SK-MEL-5 (cell line): Measurements from ENCODE around the gene FAM177A1. TPM values are rescaled to one million over a fixed set of nuclear protein-coding genes. Genes with fewer than 3 reads are reported as not detected.
A peak's percentile ranks its signal among the peaks of the same experiment; 100 is the strongest.
"Not testable (repeated sequence)": the region's sequence is repeated elsewhere in the genome, so short reads cannot be mapped to it uniquely, and the experiment has no call there.

Experiments used
- DNase-seq: peaks from one replicate; pipeline ENCODE4 v3.0.0-alpha.2; 2016; ENCODE audit warnings: low read depth, low spot score
- in situ Hi-C: cut with HindIII; loops from 2 replicates; pipeline ENCODE4 v1.10.0; 2016; ENCODE audit warnings: low sequenced_read_pairs, high pct_unique_total_duplicates, low pct_unique_long_range_greater_than_20kb
- total RNA-seq: library from RNA; depleted of rRNA; stranded (reverse); fragments of >200 nt; shearing (Covaris generic); gene quantifications from 2 replicates; pipeline ENCODE4 v1.2.3, GENCODE V29; 2014

The FAM177A1 gene
- total RNA-seq, 1 experiment from 2014 or later = 34.8 TPM

DNA sequence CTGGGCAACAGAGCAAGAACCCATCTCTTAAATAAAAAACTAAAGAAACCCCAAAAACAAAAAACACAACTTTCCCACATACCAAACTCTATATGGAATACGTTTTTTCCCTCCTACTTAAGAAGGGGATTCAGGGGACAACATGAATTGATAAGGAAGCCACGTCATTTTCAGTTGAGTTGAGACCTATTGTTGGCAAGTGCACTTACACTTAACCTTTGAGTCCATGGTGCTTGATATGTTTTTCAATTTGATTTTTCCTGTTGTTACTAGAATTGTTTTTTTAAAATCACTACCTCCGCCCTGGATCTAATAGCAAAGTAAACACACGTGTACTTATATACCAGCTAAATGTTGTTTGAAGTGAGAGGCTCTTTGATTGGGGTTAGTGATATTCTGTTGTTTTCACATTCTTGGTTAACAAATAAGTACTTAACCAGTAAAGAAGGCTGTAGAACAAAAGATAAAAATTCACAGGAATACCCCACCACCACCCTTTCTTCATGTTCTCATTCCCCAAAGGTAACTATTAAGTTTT, 2.0 kb downstream of the FAM177A1 start:
- DNase-seq = no peak
- in situ Hi-C loops = no loop called here

- DNase-seq = peak; percentile 22
- in situ Hi-C loops = no loop called here
Measured at GRCh38 chr14:35050652-35051051, 4.6 kb downstream of the FAM177A1 start.

GRCh38 chr14:35051796-35052195, 5.7 kb downstream of the FAM177A1 start:
- in situ Hi-C loops = no loop called here
- peak; percentile 37 for DNase-seq

- no peak for DNase-seq
- in situ Hi-C loops = no loop called here
Measured at GRCh38 chr14:35052637-35053036, 6.6 kb downstream of the FAM177A1 start.

DNA sequence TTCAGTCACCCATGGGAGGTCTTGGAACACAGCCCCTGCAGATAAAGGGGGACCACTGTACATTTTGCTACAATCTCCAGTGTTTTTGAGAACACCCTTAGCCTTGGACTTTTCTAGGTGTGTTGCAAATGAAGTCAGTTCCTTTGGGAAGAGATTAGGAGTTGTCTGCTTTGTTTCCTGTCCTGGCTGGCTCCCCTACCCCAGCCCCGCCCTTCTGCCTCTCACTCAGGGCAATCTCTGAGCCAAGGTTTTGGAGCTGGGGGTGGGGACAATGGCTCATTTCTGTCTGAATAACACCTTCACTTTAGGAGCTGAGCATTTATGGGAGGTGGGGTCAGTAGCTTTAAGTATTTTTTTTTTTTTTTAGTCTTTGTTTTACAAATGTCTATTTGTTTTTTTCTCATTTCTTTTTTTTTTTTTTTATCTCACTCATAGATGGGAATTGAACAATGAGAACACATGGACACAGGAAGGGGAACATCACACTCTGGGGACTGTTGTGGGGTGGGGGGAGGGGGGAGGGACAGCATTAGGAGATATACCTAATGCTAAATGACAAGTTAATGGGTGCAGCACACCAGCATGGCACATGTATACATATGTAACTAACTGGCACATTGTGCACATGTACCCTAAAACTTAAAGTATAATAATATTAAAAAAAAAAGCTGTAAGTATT, 15.2 kb downstream of the FAM177A1 start:
- in situ Hi-C loops = not testable (repeated sequence)

GRCh38 chr14:35065731-35066130, 19.7 kb downstream of the FAM177A1 start:
- DNase-seq, in situ Hi-C loops: not testable (repeated sequence)

More for the DNA sequence above, 15.2 kb downstream of the FAM177A1 start:
- DNase-seq = not testable (repeated sequence)

GRCh38 chr14:35068238-35069012, 22.4 kb downstream of the FAM177A1 start:
- in situ Hi-C loops = no loop called here
- no peak for DNase-seq

DNA sequence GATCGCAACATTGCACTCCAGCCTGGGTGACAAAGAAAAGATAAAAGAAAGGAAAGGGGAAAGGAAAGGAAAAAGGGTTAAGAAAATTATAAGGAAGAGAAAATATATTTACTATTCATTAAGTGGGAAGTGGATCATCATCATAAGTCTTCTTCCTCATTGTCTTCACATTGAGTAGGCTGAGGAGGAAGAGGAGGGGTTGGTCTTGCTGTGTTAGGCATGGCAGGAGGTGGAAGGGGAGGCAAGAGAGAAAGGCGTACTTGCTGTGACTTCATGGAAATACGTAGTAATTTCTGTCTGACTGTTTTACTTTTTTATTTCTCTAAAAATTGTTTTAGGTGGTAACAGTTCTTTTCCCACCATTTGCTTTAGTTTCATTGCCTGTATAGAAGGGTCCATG, 26.2 kb downstream of the FAM177A1 start:
- no peak for DNase-seq
- in situ Hi-C loops = no loop called here

GRCh38 chr14:35073486-35073885, 27.4 kb downstream of the FAM177A1 start:
- DNase-seq = no peak
- in situ Hi-C loops = no loop called here

GRCh38 chr14:35078082-35078481, 32.0 kb downstream of the FAM177A1 start:
- no peak for DNase-seq
- in situ Hi-C loops = no loop called here

DNA sequence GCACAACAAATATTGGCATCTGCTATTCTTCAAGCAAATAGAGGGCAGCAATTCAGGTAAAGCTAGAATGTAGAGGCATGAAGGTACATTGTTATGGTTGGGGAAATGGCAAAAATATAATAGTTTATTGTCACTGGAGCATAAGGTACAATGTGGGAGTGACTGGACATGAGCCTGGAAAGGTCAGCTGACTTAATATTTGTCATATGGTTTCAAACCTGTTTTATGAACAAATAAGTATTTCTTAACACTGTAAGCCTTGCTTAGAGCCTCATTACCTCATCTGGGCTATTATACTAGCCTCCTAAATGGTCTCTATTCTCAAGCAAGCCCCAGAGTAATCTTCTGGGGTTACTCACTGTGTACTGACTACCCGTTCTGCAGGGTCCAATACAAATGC, 33.7 kb downstream of the FAM177A1 start:
- in situ Hi-C loops = no loop called here
- DNase-seq = no peak

DNA sequence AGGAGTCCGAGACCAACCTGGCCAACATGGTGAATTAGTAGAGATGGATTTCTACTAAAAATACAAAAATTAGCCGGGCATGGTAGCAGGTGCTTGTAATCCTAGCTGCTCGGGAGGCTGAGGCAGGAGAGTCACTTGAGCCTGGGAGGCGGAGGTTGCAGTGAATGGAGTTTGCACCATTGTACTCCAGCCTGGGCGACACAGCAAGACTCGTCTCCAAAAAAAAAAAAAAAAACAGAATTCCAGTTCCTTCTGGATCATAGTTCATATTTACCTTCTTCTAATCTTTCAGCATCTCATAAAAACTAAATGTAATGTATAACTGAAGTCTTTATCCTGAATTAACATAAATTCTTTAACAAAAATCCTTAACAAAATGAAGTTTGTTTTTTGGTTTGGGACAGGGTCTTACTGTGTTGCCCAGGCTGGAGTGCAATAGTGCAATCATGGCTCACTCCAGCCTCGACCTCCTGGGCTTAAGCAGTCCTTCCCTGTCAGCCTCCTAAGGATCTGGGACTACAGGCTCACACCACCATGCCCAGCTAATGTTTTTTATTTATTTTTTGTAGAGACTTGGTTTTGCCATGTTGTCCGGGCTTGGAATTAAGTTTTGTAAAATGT, 37.6 kb downstream of the FAM177A1 start:
- in situ Hi-C loops = no loop called here

GRCh38 chr14:35085441-35085840, 39.4 kb downstream of the FAM177A1 start:
- DNase-seq = peak; percentile 78
- in situ Hi-C loops = no loop called here

More for the DNA sequence above, 37.6 kb downstream of the FAM177A1 start:
- no peak for DNase-seq

DNA sequence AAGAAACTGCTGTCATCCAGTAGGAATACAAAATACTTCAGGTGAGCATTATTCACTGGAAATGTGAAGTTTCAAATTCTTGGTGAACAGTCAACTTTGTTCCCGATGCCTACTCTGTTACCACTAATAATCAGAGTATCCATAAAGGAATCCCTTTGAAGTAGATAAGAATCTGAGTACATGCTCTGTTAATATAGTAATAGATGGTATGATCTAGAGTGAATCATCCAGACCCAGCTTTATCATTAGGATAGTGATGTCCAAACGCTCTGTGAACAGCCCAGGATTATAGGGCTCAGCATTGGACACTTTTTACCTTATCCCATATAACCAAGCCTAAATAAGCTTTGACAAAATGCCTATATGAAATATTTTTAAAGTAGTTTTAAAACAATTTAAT, 42.4 kb downstream of the FAM177A1 start:
- in situ Hi-C loops = no loop called here

GRCh38 chr14:35094645-35095044, 48.6 kb downstream of the FAM177A1 start:
- DNase-seq, in situ Hi-C loops: not testable (repeated sequence)

More for the DNA sequence above, 42.4 kb downstream of the FAM177A1 start:
- DNase-seq = no peak

GRCh38 chr14:35107866-35108265, 61.8 kb downstream of the FAM177A1 start:
- DNase-seq = no peak

GRCh38 chr14:35112641-35113040, 66.6 kb downstream of the FAM177A1 start:
- no peak for DNase-seq
- in situ Hi-C loops = no loop called here

More at GRCh38 chr14:35107866-35108265, 61.8 kb downstream of the FAM177A1 start:
- in situ Hi-C loops = no loop called here

GRCh38 chr14:35113308-35113950, 67.4 kb downstream of the FAM177A1 start:
- in situ Hi-C loops = no loop called here
- DNase-seq = no peak
